Thoracic aorta (tissue), 2 donors: ENCODE data around the gene POFUT1. TPM values are rescaled to one million over a fixed set of nuclear protein-coding genes. Genes with fewer than 3 reads are reported as not detected.

Experiments
- ATAC-seq: fragments of 150-250 bp; one replicate; pipeline ENCODE4 v1.8.0; 2017; ENCODE audit warnings: low read depth; ENCODE audit not compliant: insufficient number of reproducible peaks, low FRiP score
- DNase-seq: peaks from one replicate; pipeline ENCODE4 v3.0.0-alpha.2; 2020; ENCODE audit warnings: low spot score
- H3K27ac ChIP-seq, 2 donors: fragments of 200-600 bp; sonication (generic); 1 replicate in 1 of 2; 2 replicates in 1 of 2; pipeline ENCODE4 v1.5.1; 2016; ENCODE audit warnings: mild to moderate bottlenecking in 2 of 2, moderate library complexity in 2 of 2
- H3K27me3 ChIP-seq: fragments of 200-600 bp; sonication (generic); replicated peaks from 2 replicates; pipeline ENCODE4 v1.6.0; 2016; ENCODE audit warnings: mild to moderate bottlenecking; ENCODE audit not compliant: insufficient read depth
- H3K36me3 ChIP-seq: fragments of 200-600 bp; sonication (generic); one replicate; pipeline ENCODE4 v1.5.1; 2016
- H3K4me1 ChIP-seq, 2 donors: fragments of 200-600 bp; sonication (generic); 1 replicate in 1 of 2; 2 replicates in 1 of 2; pipeline versions ENCODE4 v1.5.1 to v1.6.0; 2016; ENCODE audit warnings: low read depth in 2 of 2, mild to moderate bottlenecking in 1 of 2; ENCODE audit not compliant: control insufficient read depth in 1 of 2
- H3K4me3 ChIP-seq: fragments of 200-600 bp; sonication (generic); 2 replicates; pipeline ENCODE4 v1.5.1; 2016; ENCODE audit warnings: mild to moderate bottlenecking
- H3K9me3 ChIP-seq: fragments of 200-600 bp; sonication (generic); 2 replicates; pipeline ENCODE4 v1.5.1; 2016
- total RNA-seq, 2 donors: library from RNA; depleted of rRNA; stranded (reverse); fragments of >200 nt; gene quantifications; one replicate each; pipeline versions ENCODE4 v1.1.0 to v1.2.3, GENCODE V29; 2016
- TF ChIP-seq, protein P1 (sequence below): fragments of 200-600 bp; sonication (generic); IDR thresholded peaks from one replicate; pipeline ENCODE4 v1.5.1; 2019; ENCODE audit warnings: antibody characterized with exemption

The POFUT1 gene
- total RNA-seq, 2 donors from 2014 or later: 30.8 to 37.1 TPM

DNA sequence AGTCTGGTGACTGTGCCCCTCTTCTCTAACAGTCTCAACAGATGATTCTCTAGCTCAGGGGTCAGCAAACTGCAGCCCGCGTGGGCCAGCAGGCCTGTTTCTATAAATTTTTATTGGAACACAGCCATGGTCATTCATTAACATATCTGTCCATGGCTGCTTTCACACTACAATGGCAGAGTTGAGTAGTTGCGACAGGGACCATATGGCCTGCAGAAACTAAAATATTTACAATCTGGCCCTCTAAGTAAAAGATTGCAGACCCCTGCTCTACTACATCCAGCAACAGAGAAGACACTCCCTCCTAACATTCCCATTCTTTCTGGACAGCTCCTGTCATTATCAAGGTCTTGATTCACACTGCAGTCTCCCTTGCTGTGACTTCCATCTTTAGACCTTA lies 45.3 kb upstream of the POFUT1 start:
- no peak overlapping the region for H3K27ac ChIP-seq
- H3K4me3 ChIP-seq: no peak overlapping the region
- no peak for DNase-seq
- ATAC-seq: no peak
- H3K36me3 ChIP-seq: peaks cover 71% of the 10 kb centered on the region
- TF ChIP-seq, protein P1, sequence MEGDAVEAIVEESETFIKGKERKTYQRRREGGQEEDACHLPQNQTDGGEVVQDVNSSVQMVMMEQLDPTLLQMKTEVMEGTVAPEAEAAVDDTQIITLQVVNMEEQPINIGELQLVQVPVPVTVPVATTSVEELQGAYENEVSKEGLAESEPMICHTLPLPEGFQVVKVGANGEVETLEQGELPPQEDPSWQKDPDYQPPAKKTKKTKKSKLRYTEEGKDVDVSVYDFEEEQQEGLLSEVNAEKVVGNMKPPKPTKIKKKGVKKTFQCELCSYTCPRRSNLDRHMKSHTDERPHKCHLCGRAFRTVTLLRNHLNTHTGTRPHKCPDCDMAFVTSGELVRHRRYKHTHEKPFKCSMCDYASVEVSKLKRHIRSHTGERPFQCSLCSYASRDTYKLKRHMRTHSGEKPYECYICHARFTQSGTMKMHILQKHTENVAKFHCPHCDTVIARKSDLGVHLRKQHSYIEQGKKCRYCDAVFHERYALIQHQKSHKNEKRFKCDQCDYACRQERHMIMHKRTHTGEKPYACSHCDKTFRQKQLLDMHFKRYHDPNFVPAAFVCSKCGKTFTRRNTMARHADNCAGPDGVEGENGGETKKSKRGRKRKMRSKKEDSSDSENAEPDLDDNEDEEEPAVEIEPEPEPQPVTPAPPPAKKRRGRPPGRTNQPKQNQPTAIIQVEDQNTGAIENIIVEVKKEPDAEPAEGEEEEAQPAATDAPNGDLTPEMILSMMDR: no peak
- no peaks in the 10 kb centered on the region for H3K4me1 ChIP-seq
- H3K27me3 ChIP-seq: no peaks in the 10 kb centered on the region
- no peaks in the 10 kb centered on the region for H3K9me3 ChIP-seq

DNA sequence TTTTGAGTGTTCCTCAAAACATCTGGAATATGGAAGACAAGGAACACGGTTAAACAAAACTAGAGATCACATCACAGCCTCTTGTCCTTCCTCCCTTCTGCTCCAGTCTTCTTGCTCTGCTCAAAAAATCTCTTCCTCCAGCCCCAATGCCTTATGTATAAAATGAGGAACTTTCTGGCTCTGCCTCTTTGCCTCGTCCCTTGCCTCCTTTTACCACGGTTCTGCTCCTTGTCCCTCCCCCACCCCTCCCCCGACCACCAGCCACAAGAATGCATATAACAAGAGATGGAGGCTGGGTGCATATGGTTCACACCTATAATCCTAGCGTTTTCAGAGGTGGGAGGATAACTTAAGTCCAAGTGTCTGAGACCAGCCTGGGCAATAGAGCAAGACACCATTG lies 43.7 kb upstream of the POFUT1 start:
- peaks cover 59% of the 10 kb centered on the region for H3K36me3 ChIP-seq
- ATAC-seq (no peak), DNase-seq (no peak)
- TF ChIP-seq, protein P1: no peak
- no peaks in the 10 kb centered on the region for H3K27me3 ChIP-seq
- no peaks in the 10 kb centered on the region for H3K4me1 ChIP-seq
- H3K27ac ChIP-seq: no peak overlapping the region
- H3K9me3 ChIP-seq: no peaks in the 10 kb centered on the region
- H3K4me3 ChIP-seq: no peak overlapping the region

DNA sequence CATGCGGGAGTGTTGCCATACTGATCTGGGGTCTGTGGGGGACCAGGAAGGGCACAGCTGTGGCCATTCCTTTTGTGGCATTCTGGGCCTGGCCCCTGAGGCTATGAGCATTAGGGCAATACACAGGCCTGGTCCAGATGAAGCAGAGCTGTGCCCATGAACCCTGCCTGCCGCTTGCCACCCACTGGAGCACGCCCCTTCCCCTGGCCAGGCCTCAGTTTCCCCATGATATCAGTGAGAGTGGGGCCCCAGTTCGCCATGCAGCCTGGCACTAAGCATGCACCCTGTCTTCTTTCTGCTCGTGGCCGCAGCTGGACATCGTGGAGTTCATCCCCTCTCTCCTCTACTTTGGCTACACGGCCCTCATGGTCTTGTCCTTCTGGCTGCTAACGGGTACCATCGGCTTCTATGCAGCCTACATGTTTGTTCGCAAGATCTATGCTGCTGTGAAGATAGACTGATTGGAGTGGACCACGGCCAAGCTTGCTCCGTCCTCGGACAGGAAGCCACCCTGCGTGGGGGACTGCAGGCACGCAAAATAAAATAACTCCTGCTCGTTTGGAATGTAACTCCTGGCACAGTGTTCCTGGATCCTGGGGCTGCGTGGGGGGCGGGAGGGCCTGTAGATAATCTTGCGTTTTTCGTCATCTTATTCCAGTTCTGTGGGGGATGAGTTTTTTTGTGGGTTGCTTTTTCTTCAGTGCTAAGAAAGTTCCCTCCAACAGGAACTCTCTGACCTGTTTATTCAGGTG lies 42.5 kb upstream of the POFUT1 start:
- Histone ChIP-seq H3K4me3 (no peak overlapping the region), H3K27me3 (no peaks in the 10 kb centered on the region), H3K36me3 (peaks cover 53% of the 10 kb centered on the region), H3K9me3 (no peaks in the 10 kb centered on the region), H3K4me1 (no peaks in the 10 kb centered on the region), H3K27ac (no peak overlapping the region)
- DNase-seq (no peak), ATAC-seq (no peak)
- TF ChIP-seq, protein P1: no peak

DNA sequence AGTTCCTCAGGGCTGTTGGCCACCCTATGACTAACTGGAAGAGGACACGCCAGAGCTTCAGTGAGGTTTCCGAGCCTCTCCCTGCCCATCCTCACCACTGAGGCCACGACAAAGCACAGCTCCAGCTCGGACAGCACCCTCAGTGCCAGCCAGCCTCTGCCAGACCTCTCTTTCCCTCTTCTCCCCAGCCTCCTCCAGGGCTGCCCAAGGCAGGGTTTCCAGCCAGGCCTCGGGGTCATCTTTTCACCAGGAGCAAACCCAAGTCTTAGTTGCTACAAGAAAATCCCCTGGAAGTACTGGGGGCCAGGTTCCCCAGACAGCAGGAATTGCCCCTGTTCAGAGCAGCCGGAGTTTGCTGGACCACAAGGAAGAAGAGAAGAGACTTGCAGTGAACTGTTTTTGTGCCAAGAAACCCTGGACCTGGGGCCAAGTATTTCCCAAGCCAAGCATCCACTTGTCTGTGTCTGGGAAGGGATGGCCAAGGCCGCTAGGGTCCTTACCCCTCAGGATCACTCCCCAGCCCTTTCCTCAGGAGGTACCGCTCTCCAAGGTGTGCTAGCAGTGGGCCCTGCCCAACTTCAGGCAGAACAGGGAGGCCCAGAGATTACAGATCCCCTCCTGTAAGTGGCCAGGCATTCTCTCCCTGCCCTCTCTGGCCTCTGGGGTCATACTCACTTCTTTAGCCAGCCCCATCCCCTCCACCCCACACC lies 41.7 kb upstream of the POFUT1 start:
- ATAC-seq (no peak), DNase-seq (no peak)
- peaks cover 50% of the 10 kb centered on the region for H3K36me3 ChIP-seq
- H3K27ac ChIP-seq: no peak overlapping the region
- H3K4me3 ChIP-seq: no peak overlapping the region
- TF ChIP-seq, protein P1: no peak
- no peaks in the 10 kb centered on the region for H3K4me1 ChIP-seq
- H3K9me3 ChIP-seq: no peaks in the 10 kb centered on the region
- no peaks in the 10 kb centered on the region for H3K27me3 ChIP-seq

DNA sequence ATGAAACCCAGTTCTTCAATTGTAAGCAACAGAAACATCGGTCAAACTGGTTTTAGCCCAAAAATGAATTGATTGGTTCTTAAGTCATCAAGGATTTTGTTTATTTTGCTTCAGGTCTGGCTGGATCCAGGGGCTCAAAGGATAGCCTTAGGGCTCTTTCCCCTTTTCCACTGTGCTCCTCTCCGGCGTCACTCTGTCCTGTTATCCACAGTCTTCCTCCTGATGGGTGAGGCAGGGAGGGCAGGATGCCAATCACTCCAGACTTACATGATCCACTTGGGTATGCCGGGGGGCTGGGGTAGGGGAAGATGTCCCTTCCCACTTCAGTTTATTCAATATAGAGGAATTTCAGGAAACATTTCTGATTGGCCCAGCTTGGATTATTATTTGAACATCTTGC lies 40.1 kb upstream of the POFUT1 start:
- H3K9me3 ChIP-seq: no peaks in the 10 kb centered on the region
- DNase-seq (no peak), ATAC-seq (no peak)
- peaks cover 36% of the 10 kb centered on the region for H3K36me3 ChIP-seq
- TF ChIP-seq, protein P1: no peak
- no peak overlapping the region for H3K27ac ChIP-seq
- H3K4me1 ChIP-seq: no peaks in the 10 kb centered on the region
- H3K4me3 ChIP-seq: no peak overlapping the region
- no peaks in the 10 kb centered on the region for H3K27me3 ChIP-seq
